Rectal smooth muscle tissue (tissue), 1 donor: Measurements from ENCODE around the gene RASSF9.

Source experiments
- H3K27ac ChIP-seq: one replicate; pipeline ENCODE4 v1.7.0; 2013; ENCODE audit warnings: low read depth, low read length, inconsistent platforms
- H3K27me3 ChIP-seq: one replicate; pipeline ENCODE4 v1.7.0; 2013; ENCODE audit warnings: low read length; ENCODE audit not compliant: control insufficient read depth, insufficient read depth
- H3K36me3 ChIP-seq: one replicate; pipeline ENCODE4 v1.7.0; 2013; ENCODE audit warnings: low read length; ENCODE audit not compliant: control insufficient read depth, insufficient read depth
- H3K4me1 ChIP-seq: one replicate; pipeline ENCODE4 v1.7.0; 2013; ENCODE audit warnings: low read length; ENCODE audit not compliant: control insufficient read depth, insufficient read depth
- H3K4me3 ChIP-seq: one replicate; pipeline ENCODE4 v1.7.0; 2013; ENCODE audit warnings: low read length
- H3K9ac ChIP-seq: one replicate; pipeline ENCODE4 v1.7.0; 2013; ENCODE audit warnings: low read length

Gene RASSF9

DNA sequence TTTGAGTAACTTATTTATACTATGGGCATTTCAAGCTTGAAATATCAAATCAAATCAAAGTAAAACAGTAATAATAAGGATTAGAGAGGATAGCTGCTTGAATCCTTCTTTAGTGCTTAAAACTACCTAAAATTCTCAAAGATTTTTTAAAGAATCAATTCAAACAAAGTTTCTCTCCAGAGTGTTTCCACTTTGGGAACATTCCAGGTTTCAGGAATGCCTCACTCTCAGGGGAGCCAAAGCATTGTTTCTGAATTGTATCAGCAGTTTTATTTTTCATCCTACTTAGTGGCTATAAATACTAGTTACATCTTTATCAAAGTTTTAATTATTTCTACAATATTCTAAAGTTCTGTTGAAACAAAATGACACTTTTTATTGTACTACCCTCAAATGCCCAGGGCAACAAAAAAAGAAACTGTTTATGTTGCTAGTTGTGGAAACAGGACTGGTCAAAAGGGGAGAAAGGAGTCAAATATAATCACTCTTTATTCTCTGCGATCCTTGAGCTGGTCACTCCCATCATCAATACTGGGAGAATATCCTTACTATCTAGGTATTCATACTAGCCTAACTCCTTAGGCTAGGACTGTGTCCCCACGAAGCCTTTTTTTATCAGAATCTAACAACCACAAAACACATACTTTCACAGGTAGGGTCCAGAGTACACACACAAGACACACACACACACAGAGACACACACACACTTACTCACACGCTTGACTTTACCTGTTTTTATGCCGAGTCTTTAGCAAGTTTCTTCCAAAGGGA lies 598 bp downstream of the RASSF9 start:
- Histone ChIP-seq H3K9ac (no peak overlapping the region), H3K4me1 (peaks cover 2% of the 10 kb centered on the region), H3K36me3 (no peaks in the 10 kb centered on the region), H3K4me3 (peak overlapping the region; percentile 59), H3K27ac (peak overlapping the region; percentile 35), H3K27me3 (no peaks in the 10 kb centered on the region)

DNA sequence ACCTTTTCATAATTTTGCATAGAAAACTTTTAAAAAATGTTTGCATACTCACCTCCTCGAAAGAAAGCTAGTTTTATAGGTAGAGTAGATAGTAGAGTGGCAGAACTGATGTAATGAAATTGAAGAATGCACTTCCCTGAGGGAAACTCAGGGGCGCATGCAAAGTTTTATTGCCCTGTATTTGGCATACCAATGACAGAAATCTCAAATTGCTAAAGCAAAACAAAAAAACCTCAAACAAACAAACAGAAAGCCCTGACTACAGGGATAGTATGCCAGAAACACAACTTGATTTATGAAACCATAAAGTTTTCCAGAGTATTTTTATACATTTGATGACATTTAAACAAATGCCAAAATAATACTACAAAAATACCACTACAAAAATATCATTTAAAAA lies 1.8 kb downstream of the RASSF9 start:
- Histone ChIP-seq H3K9ac (no peak overlapping the region), H3K4me3 (no peak overlapping the region), H3K27me3 (no peaks in the 10 kb centered on the region), H3K4me1 (peaks cover 2% of the 10 kb centered on the region), H3K27ac (no peak overlapping the region), H3K36me3 (no peaks in the 10 kb centered on the region)

DNA sequence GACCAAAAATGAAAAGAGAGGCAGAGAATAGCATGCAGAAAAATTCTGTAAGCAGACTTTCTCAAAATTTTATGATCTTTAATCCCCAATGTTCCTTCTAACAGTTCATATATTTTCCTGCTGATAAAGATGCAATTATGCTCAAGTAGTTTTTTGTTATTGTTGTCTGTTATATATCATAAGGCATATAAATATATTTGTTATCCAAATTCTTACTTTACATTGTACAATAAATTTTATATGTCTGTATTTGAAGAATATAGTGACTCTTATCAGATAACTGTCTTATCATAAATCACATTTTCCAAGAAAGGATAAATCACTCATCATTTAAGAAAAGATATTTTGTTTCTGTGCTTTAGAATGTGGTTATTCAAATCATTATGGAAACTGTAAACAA lies 2.6 kb downstream of the RASSF9 start:
- no peaks in the 10 kb centered on the region for H3K27me3 ChIP-seq
- peaks cover 2% of the 10 kb centered on the region for H3K4me1 ChIP-seq
- no peaks in the 10 kb centered on the region for H3K36me3 ChIP-seq
- no peak overlapping the region for H3K4me3 ChIP-seq
- no peak overlapping the region for H3K27ac ChIP-seq
- H3K9ac ChIP-seq: no peak overlapping the region

DNA sequence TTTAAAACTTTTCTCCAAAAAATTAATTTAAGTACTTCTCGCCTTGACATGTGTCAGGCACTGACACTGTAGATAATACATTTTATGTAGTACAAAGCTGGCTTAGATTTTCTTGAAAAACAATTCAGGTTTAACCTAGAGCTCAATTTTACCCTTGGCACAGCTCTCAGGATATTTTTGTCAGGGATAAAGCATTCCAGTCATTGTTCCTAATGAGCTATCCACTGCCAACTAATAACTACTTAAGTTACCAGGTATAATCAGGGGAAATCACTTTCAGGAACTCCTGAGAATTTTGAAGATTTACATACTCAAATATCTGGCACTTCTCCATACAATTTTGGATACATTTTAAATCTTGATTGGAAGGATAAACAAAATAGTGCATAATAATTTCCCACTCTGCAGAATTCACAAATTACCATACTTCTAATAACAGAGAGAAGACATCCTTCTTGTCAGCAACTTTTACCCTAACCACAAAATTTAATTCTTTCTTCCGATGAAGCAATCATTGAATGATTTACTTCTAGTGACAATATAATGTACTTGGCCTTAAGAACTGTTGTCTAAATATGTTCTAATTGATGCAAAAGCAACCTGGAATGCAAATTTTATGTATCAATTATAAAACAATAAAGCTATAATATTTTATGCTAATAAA lies 4.8 kb downstream of the RASSF9 start:
- H3K4me3 ChIP-seq: no peak overlapping the region
- H3K36me3 ChIP-seq: no peaks in the 10 kb centered on the region
- peaks cover 2% of the 10 kb centered on the region for H3K4me1 ChIP-seq
- H3K27me3 ChIP-seq: no peaks in the 10 kb centered on the region
- no peak overlapping the region for H3K27ac ChIP-seq
- no peak overlapping the region for H3K9ac ChIP-seq

DNA sequence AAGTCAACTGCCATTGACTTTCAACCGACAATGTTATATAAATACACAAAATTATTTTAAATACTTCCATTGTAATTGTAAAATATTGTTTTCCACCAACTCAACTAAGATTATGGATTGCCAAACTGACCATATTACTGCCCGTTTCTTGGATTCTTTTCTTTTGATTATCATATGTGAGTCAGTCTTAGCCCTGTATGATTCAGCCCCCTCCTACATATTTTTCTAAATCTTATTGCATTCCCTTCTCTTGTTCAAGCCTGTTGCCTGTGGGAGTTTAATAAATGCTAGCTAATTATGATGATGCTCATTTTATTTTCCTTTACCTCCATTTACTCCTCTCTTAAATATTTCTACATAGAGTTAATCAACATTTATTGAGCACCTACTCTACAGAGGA lies 6.8 kb downstream of the RASSF9 start:
- Histone ChIP-seq H3K36me3 (no peaks in the 10 kb centered on the region), H3K4me3 (no peak overlapping the region), H3K27ac (no peak overlapping the region), H3K4me1 (no peaks in the 10 kb centered on the region), H3K27me3 (no peaks in the 10 kb centered on the region), H3K9ac (no peak overlapping the region)

DNA sequence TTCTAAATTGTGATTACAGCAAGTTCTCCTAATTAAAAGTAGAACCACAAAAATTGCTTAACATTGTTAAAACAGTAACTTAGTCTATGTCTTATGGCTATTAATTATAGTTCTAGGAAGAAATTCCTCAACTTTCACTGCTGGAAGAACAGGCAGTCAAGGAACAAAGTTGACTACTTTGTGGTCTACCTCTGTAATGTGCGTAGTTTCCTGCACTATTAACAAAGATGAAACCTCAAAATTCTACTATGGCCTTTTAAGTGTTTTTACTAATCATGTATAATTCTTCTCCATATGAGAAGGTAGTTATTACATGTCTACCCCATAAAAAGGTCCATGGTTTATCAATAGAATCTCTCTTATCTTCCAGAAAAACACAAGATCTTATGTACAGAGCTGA lies 7.6 kb downstream of the RASSF9 start:
- Histone ChIP-seq H3K4me1 (no peaks in the 10 kb centered on the region), H3K27me3 (no peaks in the 10 kb centered on the region), H3K27ac (no peak overlapping the region), H3K36me3 (no peaks in the 10 kb centered on the region), H3K9ac (no peak overlapping the region), H3K4me3 (no peak overlapping the region)

DNA sequence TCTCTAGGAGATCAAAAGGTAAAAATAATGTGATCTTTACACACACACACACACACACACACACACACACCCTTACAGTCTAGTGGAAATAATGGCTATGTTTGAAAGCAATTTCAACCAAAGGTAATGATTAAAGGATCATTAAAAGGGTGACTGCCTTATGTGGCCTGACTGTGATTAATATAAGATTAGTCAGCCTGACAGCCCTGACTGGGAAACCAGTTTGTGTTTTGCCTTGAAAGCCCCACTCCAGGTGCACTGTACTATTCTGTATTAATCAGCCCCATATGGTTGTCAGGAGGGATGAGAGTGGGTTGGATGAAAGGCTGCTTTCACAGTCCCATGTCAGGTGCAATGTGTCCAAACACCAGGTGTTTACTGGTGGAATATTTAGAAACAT lies 10.5 kb downstream of the RASSF9 start:
- no peaks in the 10 kb centered on the region for H3K4me1 ChIP-seq
- no peaks in the 10 kb centered on the region for H3K36me3 ChIP-seq
- H3K27ac ChIP-seq: no peak overlapping the region
- no peak overlapping the region for H3K9ac ChIP-seq
- no peak overlapping the region for H3K4me3 ChIP-seq
- no peaks in the 10 kb centered on the region for H3K27me3 ChIP-seq

DNA sequence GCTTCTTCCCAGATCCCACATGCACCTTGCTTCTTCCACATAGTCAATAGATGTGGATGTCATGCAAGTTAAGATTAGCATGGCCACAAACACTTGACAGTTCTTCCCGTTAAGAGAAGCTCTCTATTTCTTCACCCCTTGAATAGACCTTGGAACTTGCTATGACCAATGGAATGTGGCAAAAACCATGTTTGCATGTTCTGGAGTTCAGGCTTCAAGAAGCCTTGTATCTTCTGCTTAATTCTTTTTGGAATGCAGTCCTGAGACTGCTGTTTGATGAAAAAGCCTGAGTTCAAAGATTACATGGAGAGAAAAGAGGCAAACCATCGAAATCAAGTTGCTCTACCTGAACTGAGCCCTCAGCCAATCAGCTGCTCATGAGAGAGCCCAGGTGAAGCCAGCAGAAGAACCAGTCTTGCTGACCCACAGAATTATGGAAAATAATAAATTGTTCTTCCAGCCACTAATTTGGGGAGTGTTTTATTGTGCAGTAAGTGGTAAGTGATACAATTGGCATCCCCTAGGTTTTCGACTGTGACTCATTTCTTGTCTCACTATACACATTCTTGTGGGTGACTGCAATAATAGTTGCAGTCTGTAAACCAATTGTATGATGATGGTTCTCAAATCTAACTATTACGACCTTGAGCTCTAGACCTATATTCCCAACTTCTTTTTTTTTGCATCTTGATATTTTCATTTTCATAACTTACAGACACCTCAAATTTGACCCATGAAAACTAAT lies 12.6 kb downstream of the RASSF9 start:
- Histone ChIP-seq H3K27ac (no peak overlapping the region), H3K4me3 (no peak overlapping the region), H3K27me3 (no peaks in the 10 kb centered on the region), H3K9ac (no peak overlapping the region), H3K36me3 (no peaks in the 10 kb centered on the region), H3K4me1 (no peaks in the 10 kb centered on the region)

DNA sequence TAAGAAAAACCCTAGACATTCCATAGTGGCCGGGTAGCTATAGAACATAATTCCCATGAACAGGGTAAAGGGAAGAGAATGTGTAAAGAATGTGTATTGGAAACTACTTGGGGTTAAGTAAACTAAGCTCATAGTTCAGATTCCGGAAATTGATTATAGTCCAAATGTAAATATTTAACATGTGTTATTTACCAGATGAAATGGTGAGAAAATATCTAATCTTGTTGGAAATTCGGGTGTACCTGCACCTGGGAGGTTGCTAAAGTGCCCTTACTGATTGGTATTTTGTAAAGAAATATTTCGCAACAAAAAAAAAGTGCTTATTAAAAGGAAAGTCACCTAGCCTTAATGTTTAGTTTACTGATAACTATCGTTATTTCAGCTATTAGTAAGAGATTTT lies 14.4 kb downstream of the RASSF9 start:
- Histone ChIP-seq H3K27ac (no peak overlapping the region), H3K4me3 (no peak overlapping the region), H3K9ac (no peak overlapping the region), H3K27me3 (no peaks in the 10 kb centered on the region), H3K36me3 (no peaks in the 10 kb centered on the region), H3K4me1 (no peaks in the 10 kb centered on the region)

DNA sequence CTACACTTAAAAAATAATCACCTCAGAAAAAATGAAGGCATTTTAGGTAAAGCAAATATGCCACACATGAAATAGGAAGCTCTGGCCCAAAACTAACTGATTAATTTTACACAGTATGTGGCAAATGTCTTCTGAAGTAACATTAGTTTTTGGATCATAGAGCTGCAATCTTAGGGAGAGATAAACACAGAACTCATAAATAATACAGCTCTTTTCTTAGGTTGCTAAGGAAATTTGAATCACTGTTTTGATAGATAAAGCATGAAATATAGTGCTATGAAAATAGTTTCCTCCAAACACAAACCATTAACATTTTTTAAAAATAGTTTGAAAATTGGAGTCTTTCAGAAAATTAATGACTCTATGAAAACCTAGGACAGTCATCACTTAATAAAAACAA lies 15.0 kb downstream of the RASSF9 start:
- H3K9ac ChIP-seq: no peak overlapping the region
- no peak overlapping the region for H3K27ac ChIP-seq

DNA sequence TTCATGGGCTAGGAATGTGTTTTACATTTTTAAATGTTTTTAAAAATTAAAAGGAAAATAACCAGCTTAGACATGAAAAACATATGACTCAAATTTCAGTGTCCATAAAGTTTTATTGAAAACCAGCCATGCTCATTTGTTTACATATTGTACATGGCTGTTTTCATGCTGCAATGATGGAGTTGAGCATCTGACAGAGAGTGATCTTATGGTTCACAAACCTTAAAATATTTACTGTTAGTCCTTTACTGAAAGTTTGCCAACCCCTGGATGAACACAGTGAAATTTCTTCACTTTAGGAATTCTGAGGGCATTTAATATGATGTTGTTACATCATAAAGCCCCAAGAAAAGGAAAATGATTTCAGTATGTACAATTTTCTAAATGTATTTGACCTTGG lies 16.1 kb downstream of the RASSF9 start:
- Histone ChIP-seq H3K36me3 (no peaks in the 10 kb centered on the region), H3K27me3 (no peaks in the 10 kb centered on the region), H3K4me3 (no peak overlapping the region), H3K4me1 (no peaks in the 10 kb centered on the region), H3K9ac (no peak overlapping the region), H3K27ac (no peak overlapping the region)

More for the DNA sequence above, 15.0 kb downstream of the RASSF9 start:
- H3K4me3 ChIP-seq: no peak overlapping the region
- no peaks in the 10 kb centered on the region for H3K36me3 ChIP-seq
- no peaks in the 10 kb centered on the region for H3K4me1 ChIP-seq
- no peaks in the 10 kb centered on the region for H3K27me3 ChIP-seq

DNA sequence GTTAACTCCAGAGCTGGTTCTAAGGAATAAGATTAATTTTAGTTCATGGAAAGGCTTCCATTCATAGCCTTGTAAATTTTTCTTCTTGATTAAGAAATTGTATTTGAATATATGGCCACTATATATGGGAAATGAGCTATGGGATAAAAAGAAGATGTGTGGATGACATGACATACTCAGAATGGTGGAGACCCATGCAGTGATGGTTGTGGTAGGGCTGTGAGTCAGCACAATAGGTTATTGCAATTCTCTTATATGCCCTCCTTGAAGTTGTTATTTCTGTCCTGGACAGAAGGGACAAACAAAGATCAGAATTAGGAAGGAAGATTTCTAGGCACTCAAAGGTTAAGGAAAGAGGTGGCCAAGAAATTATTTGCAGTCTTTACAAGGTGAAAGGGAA lies 21.5 kb downstream of the RASSF9 start:
- Histone ChIP-seq H3K4me1 (peaks cover 3% of the 10 kb centered on the region), H3K4me3 (no peak overlapping the region), H3K9ac (no peak overlapping the region), H3K27ac (no peak overlapping the region), H3K36me3 (no peaks in the 10 kb centered on the region), H3K27me3 (no peaks in the 10 kb centered on the region)
